ENCODE measurements around the gene IGF2R.
"Not testable (repeated sequence)": the region's sequence is repeated elsewhere in the genome, so short reads cannot be mapped to it uniquely, and the experiment has no call there.

The IGF2R gene

DNA sequence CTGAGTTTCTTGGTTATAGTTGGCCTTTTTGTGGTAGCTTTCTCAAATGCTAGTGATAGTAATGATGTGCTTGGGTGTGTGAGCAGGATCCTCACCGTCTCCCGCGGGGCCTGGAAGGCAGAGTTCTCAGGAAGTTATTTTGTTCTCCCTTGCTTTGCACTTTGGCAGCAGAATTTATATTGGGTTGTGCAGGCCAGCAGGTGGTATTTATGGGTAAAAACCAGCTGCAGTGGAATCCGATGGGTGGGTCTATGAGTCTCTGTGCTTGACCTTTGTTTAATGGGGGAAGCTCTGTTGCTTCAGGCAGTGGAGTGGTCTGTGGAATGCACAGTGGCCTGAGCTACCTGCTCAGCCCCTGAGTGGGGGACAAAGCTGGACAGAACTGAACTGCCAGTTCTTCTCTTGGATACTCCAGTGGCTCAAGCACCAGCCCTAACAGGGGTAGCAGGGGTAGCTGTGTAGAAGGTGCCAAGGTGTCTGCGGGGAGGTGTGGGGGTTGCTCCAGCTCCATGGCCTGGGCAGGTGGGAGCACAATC lies 27.3 kb downstream of the IGF2R start:
- DNase-seq: no peak

DNA sequence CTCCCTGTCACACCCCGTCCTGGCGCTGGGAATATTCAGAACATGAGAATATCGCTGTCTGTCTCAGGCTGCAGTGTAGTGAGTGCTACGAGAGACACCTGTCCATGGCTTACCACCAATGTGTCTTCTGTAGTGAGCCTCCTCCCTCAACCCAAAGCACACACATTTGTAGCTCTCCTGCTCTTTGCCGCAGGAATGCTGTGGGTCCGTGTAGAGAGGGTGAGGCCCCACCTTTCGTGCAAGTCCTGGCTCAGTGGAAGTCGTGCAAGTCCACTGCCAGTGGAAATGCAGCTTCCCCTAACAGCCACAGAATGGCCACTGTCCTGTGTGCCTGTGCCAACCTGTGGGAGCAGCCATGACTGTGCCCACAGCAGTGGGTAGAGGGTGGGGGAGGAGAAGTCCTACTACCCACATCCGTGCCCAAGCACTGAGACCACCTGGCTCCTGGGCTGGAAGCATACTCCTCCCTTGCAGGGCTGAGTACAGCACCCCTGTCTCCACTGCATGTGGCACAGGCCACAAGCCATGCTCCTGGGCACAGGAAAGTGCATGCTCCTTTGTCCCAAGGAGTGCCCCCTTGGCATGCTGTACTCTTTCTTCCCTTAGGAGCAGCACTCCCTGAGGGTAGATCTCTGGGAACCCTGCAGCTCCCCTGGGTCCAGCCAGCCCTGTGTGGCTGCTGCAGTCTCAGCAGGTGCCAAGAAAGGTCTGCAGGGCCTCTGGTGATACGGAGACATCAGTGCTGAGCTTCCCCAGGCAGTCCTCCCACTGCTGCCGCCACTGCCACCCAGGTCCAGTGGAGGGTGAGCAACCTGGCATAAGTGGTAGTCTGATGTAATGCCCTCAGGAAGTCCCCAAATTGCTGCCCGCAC lies 28.0 kb downstream of the IGF2R start:
- DNase-seq: no peak

DNA sequence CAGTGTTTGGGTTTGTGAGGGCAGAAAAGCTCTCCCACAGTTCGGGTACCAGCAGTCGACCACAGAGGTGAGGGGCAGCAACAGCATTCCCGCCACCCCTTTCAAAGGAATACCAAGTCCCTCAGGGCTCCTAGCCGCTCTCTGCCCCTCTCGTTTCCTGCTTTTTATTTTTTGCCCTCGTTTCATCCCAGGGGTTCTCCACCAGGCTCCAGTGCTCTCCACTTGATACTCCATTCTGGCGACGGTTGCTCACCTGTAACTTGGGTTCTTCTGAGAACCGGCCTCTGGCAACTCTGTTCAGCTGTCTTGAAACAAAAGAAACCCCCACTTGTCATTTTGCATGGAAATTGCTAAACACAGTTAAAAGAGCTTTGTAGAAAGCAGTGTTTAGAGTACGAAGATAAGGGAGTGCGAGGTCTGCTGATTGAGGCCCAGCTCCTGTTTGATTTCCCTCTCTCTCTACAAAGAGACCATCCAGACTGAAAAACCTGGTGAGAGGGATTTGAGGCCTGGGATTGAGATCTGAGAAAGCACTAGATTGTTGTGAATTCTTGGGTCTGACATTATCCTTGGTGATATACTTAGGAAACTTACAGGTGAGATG lies 28.7 kb downstream of the IGF2R start:
- DNase-seq: no peak

DNA sequence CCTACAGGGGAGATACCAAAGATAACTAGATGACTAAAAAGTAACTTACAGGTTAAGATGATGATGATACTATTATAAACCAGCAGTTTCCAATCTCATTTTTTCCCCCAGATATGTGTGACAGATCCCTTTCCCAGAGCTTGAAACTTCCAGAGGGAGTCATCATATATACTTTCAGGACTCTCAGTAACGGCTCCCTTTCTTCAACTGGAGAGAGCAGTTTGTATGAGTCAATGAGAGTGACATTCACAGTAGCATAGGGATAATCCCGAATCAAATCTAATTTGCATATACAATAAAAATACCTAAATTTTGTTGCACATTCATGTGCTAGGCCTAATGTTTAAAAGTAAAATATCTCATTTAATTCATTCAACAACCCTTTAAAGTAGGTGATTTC lies 29.7 kb downstream of the IGF2R start:
- no peak for DNase-seq

DNA sequence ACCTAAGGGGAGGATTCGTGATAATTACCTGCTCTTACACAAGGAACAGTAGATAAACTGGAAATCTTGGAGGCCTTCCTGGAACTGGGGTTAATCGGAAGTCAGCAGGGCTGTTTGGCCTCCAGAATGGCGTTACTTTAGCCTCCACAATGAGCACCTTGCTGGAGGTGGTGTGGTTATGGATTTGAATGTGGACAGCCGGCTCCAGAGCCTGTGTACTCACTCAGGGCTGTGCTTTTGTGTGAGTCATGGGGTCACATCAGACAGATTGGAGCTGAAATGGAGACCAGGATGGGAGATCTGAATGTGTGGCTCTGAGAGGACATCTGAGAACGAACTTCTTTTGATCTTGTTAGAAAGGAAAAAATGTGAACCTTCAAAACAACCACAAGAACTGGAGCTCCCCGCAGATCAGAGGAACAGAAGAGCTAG lies 30.4 kb downstream of the IGF2R start:
- no peak for DNase-seq

DNA sequence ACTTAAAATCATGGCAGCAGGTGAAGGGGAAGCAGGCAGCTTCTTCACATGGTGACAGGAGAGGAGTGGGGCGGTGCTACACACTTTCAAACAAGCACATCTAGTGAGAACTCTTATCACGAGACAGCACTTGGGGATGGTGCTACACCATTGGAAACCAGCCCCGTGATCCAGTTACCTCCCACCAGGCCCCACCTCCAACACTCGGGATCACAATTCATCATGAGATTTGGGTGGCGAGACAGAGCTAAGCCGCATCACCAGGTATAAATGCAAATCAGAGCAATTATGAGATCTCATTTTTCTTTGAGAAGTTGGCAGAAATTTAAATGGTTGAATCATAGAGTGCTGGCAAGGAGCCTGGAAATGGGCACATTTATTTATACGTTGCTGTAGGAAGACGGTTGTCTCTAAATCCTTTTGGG lies 31.4 kb downstream of the IGF2R start:
- peak in 1 of 51 donors; percentile 5 for DNase-seq

DNA sequence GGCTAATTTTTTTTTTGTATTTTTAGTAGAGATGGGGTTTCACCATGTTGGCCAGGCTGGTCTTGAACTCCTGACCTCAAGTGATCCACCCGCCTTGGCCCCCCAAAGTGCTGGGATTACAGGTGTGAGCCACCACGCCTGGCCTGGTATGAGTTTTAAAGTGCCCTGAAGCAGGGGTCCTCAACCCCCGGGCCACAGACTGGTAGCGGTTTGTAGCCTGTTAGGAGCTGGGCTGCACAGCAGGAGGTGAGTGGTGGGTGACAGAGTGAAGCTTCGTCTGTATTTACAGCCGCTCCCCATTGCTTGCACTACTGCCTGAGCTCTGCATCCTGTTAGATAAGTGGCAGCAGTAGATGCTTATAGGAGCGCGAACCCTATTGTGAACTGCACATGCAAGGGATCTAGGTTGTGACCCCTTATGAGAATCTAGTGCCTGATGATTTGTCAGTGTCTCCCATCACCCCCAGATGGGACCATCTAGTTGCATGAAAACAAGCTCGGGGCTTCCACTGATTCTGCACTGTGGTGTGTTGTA lies 32.1 kb downstream of the IGF2R start:
- not testable (repeated sequence) for DNase-seq

DNA sequence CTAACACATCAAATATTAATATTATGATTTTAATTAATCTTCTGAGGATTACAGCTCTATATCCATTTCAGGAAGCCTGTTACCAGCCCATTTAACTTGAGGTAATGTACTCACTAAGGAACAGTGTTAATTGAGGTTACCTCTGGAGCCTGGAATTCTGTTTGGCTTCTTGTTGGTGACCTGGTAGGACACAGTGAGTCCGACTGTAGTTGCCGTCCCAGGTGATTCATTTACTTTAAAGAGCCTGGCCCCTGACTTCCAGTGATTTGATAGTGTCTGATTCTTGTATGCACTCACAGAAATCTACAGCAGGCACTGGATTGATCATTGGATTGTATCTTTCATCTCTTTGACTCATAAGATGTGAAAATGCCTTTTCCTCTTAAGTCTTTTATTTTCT lies 34.0 kb downstream of the IGF2R start:
- no peak for DNase-seq

DNA sequence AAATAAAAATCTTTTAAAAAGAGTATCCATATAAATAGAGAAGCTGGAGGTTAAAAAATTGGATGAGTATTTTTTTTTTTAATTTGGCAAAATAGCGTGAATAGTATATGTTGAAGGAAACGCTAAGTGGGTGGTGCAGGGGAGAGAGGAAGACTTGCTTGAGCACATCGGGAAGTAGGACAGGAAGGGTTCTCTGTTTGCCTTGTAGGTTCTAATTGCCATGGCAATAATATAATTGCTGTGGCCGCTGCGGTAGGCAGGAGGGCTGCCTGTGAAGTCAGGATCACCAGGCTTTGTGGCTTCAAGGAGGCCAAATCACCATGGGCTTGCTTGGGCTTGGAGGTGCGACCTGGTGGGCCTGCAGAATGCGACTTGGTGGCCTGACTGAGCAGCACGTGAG lies 35.1 kb downstream of the IGF2R start:
- DNase-seq: no peak

DNA sequence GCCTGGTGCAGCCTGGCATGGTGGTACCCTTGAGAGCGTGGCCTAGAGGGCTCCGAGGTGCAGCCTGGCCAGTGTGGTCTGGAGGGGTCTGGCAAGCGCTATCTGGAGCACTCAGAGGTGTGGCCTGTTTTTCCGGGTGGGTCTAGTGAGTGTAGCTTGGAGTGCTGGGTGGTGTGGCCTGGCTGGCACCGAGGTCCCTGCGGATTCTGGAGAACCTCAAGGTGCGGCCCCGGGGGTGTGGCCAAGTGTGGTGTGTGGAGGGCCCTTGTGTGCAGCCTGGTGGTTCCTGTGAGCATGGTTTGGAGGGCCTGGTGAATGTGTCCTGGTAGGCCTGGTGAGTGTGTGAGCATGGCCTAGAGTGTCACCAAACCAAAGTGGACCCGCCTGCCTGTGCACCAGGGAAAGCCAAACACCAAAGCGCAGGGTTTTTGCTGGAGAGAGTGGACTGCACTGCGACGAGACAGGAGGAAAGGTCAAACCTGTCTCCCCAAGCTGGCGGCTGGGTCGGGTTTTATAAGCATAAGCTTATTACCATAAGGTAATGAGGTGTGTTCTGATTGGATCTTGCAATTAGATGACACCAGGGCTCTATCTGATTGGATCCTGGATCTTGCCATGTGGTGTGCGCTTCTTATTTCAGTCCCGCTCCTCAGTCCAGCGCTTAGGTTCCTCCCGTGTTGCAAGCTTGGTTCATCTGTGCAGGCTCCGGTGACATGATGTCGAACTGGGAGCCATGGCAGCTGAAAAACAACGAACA lies 35.7 kb downstream of the IGF2R start:
- no peak for DNase-seq

DNA sequence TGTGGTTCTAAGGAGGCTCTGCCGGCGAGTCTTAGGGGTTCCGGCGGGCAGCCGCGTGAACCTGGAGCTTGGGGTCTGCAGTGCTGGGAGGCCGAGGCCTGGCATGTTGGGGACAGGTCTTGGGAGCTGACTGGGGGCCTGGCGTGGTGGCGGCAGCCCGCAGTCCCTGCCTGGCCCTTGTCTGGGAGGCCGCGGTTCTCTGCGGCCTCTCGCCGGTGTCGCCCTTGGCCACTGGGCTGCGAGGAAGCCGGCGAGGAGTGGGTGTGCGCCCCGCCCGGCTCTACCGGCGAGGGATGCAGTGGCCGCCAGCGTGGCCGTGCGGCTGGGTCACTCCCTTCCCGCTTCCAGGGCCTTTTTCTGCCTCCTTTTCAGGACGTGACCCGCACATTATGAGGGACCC lies 36.3 kb downstream of the IGF2R start:
- no peak for DNase-seq

DNA sequence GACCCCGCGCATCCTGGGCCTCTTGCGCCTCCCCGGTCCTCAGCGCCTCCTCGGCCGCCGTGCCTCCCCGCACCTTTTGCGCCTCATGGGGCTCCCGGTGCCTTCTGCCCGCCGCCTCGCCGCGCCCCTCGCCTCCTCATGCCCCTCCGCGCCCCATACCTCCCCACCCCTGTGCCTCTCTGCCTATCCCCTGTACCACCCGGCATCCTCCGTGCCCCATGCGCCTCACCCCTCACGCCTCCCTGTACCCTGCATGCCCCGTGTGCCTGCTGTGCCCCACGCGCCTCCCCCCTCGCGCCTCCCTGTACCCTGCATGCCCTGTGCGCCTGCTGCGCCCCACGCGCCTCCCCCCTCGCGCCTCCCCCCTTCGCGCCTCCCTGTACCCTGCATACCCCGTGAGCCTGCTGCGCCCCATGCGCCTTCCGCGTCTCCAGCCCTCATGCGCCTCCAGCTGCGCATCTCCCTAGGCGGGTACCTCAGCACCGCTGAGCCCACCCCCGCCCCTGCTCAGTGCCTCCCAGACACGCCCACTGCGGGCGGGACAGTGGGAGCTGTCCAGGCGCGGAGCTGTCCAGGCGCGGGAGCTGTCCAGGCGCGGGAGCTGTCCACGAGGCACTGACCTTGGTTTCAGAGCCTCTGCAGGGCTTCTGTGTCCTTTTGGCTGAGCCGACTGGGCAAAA lies 37.1 kb downstream of the IGF2R start:
- DNase-seq: peak in 2 of 51 donors; percentile 18 to 24

DNA sequence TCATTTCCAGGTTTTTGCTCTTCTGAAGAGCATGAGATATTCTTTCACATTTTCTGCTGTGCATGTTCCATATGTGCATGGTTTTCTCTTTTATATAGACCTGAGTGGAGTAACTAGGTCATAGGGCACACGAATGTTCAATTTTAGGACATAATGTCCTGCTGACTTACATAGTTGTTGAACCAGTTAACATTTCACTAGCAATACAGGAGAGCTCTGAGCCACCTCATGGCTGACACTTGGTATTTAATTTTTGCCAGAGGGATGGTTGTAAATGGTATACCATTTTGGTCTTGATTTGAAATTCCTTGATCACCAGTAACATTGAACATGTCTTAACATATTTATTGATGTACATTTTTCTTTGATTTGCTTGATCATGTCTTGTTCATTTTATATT lies 38.3 kb downstream of the IGF2R start:
- DNase-seq: no peak

DNA sequence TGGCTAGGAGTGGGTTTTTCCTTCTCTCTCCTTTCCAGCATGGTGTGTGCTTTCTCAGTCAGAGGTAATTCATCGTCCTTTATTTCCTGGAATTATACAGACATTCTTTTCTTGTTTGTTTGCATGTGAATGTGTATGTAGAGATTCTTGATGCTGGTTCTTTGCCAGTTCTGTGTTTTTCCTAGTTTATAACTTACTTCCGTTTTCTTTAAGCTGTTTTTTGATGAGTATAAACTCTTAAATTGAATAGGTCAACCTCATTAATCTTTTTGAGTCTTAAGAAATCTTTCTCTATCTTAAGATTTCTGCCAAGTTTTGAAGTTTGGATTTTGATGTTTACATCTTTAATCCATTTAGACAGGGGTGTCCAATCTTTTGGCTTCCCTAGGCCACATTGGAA lies 38.7 kb downstream of the IGF2R start:
- no peak for DNase-seq

DNA sequence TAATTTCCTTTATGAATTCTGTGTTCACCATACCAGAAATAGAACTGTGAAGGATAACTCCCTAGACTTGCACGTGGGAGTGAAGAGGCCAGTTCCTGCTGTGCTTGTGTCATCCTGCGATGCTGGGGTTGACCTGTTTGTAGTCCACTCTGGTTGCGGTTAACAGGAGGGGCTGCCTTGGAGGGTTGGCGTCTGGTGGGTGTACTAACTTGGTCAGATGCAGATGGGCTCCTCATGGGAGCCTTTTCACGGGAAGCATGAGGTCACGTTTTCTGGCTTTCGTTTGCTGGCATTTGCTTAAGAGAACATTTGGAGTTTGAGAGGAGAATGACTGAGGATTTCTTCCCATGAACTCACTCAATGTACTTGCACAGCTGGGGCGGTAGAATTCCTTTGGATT lies 41.2 kb downstream of the IGF2R start:
- DNase-seq: no peak

DNA sequence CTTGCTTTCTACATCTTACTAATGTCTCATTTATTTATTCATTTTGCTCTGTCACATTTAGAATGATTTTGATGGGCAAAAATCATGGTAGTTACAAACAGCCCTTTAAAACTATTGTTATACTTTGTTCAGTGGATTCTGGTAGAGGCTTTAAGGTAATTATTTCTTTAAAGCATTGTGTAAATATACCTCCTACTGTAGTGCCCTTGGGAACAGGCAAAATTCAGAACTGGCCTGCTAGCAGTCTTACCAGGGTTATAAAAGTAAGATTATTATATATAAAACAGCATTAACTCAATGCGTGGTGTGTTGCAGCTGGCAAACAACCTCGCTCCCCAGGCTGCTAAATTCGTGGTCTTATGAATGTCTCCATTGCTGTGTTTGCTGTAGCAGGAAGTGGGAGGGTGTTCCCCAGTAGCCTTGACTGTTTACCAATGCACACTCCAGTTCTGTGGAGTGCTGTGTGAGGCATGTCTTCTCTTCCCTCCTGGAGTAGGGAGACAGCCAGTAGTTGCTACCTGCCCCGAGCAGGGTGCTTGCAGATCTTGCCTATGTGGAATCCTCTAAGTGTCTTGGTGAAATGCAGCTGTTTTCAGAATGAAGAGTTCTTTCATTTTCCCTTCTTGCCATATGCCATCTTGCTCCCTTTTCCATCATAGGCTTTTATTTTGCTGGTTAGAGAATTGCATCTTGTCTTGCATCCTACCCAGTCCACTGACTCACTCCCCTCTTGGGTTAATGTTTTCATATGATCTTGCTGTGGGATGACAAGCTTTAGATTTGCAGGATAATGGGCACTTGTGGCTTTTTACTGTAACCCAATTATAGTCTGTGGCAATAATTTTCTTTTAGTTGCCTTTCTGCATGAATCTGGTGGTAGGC lies 45.3 kb downstream of the IGF2R start:
- DNase-seq: no peak

DNA sequence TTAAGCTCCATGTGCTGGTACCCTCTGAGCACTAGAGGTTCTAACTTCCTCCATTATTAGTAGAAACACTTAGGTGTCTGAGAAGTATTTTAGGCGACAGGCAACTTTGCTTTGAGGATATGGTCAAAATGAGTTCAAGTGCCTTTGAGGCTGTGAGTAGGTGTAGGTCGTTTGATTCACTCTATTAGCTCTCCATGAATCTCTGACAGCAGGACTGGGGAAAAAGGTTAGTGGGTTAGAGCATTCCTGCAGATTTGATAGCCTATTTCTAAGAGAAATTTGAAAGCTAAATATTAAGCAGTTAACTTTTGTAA lies 45.9 kb downstream of the IGF2R start:
- no peak for DNase-seq

DNA sequence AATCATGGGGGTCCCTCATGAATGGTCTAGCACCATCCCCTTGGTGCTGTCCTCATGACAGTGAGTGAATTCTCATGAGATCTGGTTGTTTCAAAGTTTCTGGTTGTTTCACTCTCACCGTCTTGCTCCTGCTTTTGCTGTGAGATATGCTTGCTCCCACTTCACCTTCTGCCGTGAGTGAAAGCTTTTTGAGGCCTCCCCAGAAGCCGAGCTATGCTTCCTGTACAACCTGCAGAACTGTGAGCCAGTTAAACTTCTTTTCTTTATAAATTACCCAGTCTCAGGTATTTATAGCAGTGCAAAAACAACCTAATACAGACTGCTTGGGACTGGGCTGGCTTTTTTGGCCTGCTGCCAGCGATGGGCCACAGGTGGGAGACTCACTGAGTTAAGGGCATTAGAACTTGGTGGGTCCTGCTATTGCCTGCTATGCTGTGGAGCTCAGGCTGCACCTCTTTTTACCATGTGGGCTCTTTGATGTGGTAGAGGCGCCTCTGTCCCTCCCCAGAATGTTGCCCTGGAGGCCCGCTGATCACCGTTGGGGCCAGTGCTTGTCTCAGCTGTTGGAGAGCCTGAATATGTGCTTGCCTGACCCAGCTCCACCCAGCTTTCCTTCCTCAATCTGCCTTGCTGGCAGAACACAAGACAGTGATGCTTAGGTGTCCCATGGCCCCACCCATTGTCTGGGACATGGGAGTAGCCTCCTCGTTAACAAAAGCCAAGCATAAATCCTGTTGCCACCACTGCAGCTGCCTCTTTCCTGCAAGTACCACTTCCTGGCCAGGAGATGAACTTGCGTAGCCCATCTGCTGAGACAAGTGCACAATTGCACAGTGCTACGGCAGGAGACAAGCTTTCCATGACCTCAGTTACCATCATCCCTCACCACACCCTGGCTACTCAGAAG lies 47.1 kb downstream of the IGF2R start:
- no peak for DNase-seq

DNA sequence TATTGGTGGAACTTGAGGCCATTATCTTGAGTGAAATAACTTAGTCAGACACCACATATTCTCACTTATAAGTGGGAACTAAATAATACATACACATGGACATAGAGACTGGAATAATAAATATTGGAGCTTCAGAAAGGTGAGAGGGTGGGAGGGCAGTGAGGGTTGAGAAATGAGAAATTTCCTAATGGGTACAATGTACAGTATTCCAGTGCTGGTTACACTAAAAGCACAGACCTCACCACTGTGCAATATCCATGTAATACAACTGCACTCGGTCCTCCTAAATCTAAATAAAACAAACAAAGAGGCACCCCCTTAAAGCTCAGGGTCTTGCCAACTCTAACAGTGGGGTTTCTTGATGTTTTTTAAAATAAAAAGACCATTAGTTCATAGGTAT lies 53.2 kb downstream of the IGF2R start:
- DNase-seq: no peak

Measured in hypothalamus (tissue), 51 donors.